CD1c-positive myeloid dendritic cell (primary cell): ENCODE measurements around the gene AKR1B1.

Experiments
- DNase-seq: peaks from one replicate; pipeline ENCODE4 v3.0.0-alpha.2; 2016; ENCODE audit errors: extremely low spot score

Gene AKR1B1

DNA sequence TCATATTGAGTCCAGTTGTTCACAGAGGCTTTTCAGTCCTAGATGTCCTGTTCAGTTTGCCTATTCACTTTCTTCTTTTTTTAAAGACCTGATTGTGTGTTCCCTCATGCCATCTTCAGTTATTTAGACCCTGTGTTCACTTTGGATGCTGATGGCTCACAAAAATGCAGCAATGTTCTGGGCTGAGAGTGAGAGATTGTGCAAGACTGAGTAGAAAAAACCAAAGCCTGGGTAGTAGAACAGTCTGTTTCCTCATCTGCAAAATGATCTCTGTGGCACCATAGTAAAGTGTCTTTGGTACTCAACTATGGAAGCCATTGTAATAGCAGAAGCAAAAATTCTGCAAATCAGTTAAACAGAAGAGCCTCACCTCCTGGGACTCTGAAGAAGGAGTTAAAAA lies 43.2 kb downstream of the AKR1B1 start:
- DNase-seq = no peak

DNA sequence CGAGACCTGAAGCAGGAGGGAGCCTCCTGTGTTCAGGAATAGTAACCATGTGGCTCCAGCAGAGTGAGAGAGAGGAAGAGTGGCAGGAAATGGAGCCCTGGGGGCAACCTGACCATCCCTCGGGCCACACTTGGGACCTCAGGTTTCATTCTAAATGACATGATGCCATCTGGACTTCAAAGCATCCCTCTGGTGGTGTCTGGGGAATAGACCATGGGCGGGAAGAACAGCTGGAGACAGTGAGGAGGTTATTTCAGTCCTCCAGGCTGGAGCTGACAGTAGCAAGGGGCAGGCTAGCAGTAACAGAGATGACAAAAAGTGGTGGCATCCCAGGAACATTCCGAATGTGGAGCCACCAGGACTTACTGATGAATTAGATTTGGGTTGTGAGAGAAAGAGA lies 44.8 kb downstream of the AKR1B1 start:
- no peak for DNase-seq

DNA sequence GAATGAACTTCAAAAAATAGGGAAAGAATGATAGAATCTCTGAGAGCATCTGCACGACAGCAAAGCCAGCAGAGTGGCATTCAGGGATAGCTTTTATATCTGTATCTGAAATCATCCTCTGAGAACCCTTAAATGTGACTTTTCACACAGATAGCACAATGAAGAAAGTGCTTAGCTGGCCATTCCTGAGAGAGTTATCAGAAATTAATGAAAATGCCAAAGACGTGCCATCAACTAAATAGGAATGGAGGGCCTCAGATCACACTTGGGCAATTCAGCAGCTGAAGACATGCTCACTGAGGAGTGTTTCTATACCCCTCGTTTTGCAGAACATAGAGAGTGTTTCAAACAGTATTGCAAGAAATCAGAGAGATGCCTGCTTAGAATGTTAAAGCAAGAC lies 51.6 kb downstream of the AKR1B1 start:
- DNase-seq = no peak

- DNase-seq = no peak
These were observed 52.5 kb downstream of the AKR1B1 start for GRCh38 chr7:134406431-134406830.

DNA sequence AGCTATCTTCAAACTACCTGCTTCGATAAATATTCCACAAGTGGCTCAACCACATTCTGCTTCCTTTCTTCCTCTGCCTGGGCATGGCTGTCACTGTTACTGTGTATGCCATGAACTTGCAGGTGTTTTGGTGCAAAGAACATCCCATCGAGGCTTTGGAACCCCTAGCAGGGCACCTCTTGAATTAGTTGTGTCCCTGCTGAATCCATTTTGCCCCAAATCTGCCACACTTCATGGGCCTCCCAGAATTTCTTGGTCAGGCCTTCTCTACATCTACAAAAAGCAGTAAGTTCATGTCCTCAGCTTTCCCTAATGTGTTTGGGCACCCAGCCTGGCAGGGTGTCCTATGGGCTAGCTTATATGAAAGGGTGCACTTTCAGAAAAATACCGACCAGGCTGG lies 53.6 kb downstream of the AKR1B1 start:
- no peak for DNase-seq

DNA sequence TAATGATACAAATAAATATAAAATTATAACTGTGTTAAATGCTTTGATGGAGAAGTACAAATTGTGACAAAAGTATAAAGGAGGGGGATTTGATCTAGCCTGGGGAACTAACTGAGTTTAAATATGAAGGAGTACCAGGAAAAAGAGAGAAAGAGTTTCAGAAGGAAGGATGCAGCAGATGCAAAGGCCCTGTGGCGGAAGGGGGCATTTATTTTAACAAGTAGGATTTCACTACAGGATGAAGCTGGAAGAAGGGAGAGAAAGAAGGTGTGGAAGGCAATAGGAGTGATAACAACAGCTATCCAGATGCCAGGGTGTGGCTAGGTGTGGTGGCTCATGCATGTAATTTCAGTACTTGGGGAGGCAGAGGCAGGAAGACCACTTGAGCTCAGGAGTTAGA lies 55.8 kb downstream of the AKR1B1 start:
- no peak for DNase-seq

- DNase-seq = no peak
These were observed 58.0 kb downstream of the AKR1B1 start for GRCh38 chr7:134400859-134401258.

DNA sequence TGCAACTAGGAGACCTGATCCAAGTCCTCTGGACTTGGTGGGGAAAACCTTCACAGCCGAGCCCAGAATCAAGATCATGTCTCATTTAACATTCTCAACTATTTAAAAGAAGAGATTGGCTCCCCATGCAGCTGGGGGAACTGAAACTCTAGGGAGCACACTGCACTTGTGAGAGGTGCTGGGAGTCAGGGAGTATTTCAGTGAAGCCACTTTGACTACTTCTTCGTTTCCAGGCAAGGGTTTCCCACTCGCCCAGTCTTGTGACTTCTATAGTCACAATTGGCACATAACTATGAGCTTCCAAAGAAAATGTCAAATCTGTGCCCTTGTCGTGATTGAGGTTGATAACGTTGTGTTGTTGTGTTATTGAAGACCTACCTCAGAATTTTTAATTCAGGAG lies 62.9 kb downstream of the AKR1B1 start:
- DNase-seq = peak; percentile 38

DNA sequence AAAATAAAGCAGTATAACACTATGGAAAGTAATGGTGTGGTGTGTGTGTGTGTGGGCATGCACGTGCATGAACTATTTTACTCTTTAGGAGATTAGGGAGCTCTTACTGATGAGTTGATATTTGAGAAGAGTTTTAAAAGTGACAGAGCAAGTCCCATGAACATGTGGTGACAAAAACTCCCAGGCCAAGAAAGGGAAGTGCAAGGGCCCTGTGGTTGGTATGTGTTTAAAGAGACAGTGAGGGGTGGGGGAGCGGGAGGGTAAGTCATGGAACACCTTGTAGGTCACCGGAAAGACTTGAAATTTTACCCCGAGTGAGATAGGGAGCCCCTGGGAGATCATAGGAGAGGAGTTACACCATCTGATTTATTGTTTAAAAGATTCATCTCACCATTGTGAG lies 63.3 kb downstream of the AKR1B1 start:
- no peak for DNase-seq

- no peak for DNase-seq
These were observed 64.8 kb downstream of the AKR1B1 start for GRCh38 chr7:134394056-134394455.
